ENCODE results near the gene AMY1B.
"Not testable (repeated sequence)": the region's sequence is repeated elsewhere in the genome, so short reads cannot be mapped to it uniquely, and the experiment has no call there.

Gene AMY1B

DNA sequence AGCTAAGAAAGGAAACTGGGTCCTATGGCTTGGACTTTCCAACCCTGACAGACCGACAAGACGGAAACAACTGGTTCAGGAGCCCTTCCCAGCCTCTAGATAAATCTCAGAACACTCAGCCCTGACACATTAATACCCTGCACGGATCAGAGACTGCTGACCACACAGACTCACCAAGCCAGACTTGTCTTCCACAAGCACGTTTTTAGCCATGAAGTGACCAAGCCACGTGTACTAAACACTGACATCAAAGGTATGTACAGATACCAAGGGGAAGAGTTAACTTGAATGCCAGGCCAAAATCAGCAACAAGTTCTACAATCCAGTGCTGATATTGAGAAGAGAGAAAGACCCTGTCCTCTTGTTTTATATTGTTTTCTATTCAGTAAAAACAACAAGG is at the start of gene AMY1B:
Gene AMY1B, minus strand, starts transcription at position 101 of the 400 bp plus-strand sequence. CDS start 571 bp downstream, outside the sequence.
- not testable (repeated sequence) for H3K27ac ChIP-seq

DNA sequence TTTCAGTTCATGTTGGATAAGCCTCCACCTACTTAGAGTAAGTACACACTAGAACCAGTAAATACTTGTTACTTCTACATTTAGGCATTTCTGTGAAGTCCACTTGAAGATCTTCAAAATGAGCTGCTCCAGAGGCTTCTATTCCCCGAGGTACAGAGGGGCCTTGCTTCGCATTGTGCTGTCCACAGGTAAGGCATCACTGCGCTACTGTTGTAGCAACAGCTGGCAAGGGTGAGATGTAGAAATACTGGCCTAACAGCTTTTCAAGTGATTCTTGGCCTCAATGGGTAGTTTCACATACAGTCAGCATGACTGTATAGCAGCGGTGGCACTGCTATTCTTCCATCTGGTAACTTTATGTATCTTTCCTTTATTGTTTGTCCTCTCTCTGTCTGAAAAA is 49.0 kb upstream of the AMY1B start:
- not testable (repeated sequence) for H3K27ac ChIP-seq

DNA sequence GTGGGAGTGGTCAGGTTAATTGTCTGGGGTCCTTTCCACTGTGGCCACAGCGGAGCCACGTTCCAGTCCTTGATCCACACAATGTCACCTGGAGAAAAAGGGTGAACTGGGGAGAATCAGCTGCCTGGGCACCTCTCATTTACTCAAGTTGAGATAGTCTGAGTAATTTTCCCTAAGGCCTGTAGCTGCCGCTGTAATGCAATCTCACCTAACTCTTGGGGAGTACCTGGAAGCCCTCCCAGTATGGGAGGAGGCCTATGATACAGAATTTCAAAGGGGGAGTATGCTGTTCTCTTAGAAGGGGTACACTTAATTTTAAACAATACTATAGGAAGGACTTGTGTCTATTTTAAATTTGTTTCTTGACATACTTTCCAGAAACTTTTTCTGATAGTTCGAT is 48.4 kb upstream of the AMY1B start:
- not testable (repeated sequence) for H3K27ac ChIP-seq

DNA sequence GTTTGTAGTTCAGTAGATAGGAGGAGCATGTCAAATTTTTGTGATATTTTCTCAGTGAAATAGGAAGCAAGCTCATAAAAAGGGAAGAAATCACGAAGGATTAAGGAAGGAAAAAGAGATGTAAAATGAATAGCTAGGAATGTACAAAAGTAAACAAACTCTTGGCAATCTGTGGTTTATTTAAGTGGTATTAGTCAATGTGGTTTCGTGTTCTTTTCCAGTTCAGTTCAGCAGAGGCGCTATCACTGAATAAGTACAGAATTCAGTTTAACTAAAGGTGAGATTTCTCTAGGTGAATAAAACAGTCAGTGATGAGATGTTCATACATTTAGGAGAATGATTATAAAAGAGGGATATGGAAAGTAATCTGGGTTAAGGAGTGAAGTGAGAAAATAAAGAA is 42.0 kb upstream of the AMY1B start:
- not testable (repeated sequence) for H3K27ac ChIP-seq

DNA sequence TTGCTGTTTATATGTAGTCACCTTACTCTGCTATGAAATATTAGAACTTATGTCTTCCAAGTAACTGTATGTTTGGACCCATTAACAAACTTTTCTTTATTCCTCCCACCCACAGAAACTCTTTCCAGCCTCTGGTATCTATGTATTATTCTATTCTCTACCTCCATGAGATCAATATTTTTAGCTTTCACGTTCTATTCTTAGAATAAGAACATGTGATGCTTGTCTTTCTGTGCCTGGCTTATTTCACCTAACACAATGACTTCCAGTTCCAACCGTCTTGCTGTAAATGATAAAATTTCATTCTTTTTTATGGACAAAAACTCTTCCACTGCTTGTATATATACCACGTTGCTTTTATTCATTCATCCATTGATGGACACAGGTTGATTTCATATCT is 39.3 kb upstream of the AMY1B start:
- not testable (repeated sequence) for H3K27ac ChIP-seq

DNA sequence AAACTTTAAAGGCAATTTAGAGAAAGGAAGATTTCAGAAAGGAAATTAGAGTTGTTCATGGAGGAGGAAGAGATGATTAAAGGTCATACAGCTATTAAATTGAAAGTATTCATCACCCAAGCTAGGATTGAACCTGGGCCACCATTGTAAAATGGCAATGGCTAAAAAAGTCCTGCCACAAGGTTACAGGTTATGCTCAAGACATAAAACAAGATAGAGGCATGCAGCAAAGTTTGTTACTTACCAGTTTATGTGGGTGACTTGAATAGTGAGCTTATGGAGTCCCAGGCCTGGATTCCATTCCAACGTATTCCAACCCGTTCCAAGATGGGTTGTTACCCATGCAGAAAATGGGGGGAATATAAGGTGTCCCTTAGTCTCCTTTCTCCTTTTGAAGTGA is 25.5 kb upstream of the AMY1B start:
- H3K27ac ChIP-seq, result not testable (repeated sequence)

DNA sequence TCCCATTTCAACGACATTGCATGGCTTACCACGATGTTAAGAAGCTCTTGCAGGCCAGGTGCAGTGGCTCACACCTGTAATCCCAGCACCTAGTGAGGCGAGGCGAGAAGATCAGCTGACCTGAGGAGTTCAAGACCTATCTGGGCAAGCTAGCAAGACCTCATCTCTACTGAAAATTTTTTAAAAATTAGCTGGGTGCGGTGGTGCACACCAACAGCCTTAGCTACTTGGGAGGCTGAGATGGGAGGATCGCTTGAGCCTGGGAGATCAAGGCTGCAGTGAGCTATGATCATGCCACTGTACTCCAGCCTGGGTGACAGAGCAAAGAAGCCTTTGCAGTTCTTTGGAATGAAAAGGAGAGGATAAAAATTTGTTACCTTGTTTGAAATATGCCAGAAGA is 21.4 kb upstream of the AMY1B start:
- H3K27ac ChIP-seq, result not testable (repeated sequence)

DNA sequence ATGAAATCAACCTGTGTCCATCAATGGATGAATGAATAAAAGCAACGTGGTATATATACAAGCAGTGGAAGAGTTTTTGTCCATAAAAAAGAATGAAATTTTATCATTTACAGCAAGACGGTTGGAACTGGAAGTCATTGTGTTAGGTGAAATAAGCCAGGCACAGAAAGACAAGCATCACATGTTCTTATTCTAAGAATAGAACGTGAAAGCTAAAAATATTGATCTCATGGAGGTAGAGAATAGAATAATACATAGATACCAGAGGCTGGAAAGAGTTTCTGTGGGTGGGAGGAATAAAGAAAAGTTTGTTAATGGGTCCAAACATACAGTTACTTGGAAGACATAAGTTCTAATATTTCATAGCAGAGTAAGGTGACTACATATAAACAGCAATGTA is 14.4 kb upstream of the AMY1B start:
- not testable (repeated sequence) for H3K27ac ChIP-seq

DNA sequence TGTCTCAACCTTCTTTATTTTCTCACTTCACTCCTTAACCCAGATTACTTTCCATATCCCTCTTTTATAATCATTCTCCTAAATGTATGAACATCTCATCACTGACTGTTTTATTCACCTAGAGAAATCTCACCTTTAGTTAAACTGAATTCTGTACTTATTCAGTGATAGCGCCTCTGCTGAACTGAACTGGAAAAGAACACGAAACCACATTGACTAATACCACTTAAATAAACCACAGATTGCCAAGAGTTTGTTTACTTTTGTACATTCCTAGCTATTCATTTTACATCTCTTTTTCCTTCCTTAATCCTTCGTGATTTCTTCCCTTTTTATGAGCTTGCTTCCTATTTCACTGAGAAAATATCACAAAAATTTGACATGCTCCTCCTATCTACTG is 11.7 kb upstream of the AMY1B start:
- not testable (repeated sequence) for H3K27ac ChIP-seq

DNA sequence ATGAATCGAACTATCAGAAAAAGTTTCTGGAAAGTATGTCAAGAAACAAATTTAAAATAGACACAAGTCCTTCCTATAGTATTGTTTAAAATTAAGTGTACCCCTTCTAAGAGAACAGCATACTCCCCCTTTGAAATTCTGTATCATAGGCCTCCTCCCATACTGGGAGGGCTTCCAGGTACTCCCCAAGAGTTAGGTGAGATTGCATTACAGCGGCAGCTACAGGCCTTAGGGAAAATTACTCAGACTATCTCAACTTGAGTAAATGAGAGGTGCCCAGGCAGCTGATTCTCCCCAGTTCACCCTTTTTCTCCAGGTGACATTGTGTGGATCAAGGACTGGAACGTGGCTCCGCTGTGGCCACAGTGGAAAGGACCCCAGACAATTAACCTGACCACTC is 5.2 kb upstream of the AMY1B start:
- not testable (repeated sequence) for H3K27ac ChIP-seq

DNA sequence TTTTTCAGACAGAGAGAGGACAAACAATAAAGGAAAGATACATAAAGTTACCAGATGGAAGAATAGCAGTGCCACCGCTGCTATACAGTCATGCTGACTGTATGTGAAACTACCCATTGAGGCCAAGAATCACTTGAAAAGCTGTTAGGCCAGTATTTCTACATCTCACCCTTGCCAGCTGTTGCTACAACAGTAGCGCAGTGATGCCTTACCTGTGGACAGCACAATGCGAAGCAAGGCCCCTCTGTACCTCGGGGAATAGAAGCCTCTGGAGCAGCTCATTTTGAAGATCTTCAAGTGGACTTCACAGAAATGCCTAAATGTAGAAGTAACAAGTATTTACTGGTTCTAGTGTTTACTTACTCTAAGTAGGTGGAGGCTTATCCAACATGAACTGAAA is 4.7 kb upstream of the AMY1B start:
- not testable (repeated sequence) for H3K27ac ChIP-seq

DNA sequence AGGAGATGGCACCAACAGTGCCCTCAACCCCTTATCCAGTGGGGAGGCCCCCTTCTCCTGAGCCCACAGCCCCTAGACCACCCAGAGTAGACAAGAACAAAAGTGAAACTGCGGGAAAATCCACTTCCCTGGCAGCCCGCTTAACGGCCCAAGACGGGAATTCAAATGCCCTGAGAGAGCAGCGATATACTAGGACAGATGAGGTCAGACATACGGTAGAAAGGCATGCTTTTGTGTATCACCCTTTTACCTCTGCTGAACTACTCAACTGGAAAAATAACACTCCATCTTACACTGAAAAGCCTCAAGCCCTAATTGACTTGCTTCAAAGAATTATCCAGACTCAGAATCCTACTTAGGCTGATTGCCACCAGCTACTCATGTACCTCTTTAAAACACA is 1.4 kb upstream of the AMY1B start:
- not testable (repeated sequence) for H3K27ac ChIP-seq

DNA sequence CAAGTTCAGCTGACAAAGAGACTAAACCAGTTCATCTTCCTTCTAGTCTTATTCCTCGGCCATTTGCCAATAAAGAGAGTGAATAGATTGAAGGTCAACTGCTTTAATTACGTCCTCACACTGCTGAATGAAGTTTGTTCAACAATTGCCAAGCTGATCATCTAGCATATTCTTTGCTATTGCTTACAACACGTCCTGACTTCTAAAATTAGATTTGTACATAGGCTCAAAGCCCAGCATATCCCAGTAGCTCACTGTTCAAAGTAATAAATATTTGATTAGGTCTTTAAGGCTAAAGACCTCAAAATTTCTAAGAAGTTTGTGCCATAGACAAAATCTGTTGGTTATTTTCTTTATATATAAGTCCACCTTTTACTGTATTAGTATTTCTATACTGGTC is 19.7 kb downstream of the AMY1B start:
- H3K27ac ChIP-seq, result not testable (repeated sequence)

DNA sequence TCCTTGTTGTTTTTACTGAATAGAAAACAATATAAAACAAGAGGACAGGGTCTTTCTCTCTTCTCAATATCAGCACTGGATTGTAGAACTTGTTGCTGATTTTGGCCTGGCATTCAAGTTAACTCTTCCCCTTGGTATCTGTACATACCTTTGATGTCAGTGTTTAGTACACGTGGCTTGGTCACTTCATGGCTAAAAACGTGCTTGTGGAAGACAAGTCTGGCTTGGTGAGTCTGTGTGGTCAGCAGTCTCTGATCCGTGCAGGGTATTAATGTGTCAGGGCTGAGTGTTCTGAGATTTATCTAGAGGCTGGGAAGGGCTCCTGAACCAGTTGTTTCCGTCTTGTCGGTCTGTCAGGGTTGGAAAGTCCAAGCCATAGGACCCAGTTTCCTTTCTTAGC is 40.5 kb downstream of the AMY1B start, which contains the start of gene AMY1A:
Gene AMY1A, plus strand, starts transcription at position 301 of the 400 bp plus-strand sequence. CDS start 571 bp downstream, outside the sequence.
- H3K27ac ChIP-seq, result not testable (repeated sequence)

DNA sequence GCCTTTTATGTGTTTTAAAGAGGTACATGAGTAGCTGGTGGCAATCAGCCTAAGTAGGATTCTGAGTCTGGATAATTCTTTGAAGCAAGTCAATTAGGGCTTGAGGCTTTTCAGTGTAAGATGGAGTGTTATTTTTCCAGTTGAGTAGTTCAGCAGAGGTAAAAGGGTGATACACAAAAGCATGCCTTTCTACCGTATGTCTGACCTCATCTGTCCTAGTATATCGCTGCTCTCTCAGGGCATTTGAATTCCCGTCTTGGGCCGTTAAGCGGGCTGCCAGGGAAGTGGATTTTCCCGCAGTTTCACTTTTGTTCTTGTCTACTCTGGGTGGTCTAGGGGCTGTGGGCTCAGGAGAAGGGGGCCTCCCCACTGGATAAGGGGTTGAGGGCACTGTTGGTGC is 41.9 kb downstream of the AMY1B start:
- not testable (repeated sequence) for H3K27ac ChIP-seq

DNA sequence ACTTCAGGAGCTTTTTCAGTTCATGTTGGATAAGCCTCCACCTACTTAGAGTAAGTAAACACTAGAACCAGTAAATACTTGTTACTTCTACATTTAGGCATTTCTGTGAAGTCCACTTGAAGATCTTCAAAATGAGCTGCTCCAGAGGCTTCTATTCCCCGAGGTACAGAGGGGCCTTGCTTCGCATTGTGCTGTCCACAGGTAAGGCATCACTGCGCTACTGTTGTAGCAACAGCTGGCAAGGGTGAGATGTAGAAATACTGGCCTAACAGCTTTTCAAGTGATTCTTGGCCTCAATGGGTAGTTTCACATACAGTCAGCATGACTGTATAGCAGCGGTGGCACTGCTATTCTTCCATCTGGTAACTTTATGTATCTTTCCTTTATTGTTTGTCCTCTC is 45.1 kb downstream of the AMY1B start:
- H3K27ac ChIP-seq, result not testable (repeated sequence)

DNA sequence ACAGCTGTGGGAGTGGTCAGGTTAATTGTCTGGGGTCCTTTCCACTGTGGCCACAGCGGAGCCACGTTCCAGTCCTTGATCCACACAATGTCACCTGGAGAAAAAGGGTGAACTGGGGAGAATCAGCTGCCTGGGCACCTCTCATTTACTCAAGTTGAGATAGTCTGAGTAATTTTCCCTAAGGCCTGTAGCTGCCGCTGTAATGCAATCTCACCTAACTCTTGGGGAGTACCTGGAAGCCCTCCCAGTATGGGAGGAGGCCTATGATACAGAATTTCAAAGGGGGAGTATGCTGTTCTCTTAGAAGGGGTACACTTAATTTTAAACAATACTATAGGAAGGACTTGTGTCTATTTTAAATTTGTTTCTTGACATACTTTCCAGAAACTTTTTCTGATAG is 45.7 kb downstream of the AMY1B start:
- H3K27ac ChIP-seq, result not testable (repeated sequence)

DNA sequence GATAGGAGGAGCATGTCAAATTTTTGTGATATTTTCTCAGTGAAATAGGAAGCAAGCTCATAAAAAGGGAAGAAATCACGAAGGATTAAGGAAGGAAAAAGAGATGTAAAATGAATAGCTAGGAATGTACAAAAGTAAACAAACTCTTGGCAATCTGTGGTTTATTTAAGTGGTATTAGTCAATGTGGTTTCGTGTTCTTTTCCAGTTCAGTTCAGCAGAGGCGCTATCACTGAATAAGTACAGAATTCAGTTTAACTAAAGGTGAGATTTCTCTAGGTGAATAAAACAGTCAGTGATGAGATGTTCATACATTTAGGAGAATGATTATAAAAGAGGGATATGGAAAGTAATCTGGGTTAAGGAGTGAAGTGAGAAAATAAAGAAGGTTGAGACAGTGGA is 52.1 kb downstream of the AMY1B start:
- H3K27ac ChIP-seq, result not testable (repeated sequence)

DNA sequence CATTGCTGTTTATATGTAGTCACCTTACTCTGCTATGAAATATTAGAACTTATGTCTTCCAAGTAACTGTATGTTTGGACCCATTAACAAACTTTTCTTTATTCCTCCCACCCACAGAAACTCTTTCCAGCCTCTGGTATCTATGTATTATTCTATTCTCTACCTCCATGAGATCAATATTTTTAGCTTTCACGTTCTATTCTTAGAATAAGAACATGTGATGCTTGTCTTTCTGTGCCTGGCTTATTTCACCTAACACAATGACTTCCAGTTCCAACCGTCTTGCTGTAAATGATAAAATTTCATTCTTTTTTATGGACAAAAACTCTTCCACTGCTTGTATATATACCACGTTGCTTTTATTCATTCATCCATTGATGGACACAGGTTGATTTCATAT is 54.8 kb downstream of the AMY1B start:
- not testable (repeated sequence) for H3K27ac ChIP-seq

All from C4-2B (cell line).